Trophoblast cell (in vitro differentiated cells and primary cell): ENCODE results near the gene PC.

Source experiments
- DNase-seq, 2 donors: peaks; one replicate each; pipeline ENCODE4 v3.0.0-alpha.2; 2016
- H2AFZ ChIP-seq: 2 replicates; pipeline ENCODE4 v1.6.1; 2013; ENCODE audit warnings: low read length, moderate library complexity, mild to moderate bottlenecking; ENCODE audit not compliant: insufficient read depth, poor library complexity
- H2AK5ac ChIP-seq: 2 replicates; pipeline ENCODE4 v1.6.1; 2013; ENCODE audit warnings: mild to moderate bottlenecking, low read length
- H2BK120ac ChIP-seq: 2 replicates; pipeline ENCODE4 v1.6.1; 2013; ENCODE audit warnings: low read length, mild to moderate bottlenecking, moderate library complexity; ENCODE audit not compliant: insufficient read depth, poor library complexity
- H2BK12ac ChIP-seq: 2 replicates; pipeline ENCODE4 v1.6.1; 2013; ENCODE audit warnings: mild to moderate bottlenecking, low read length, moderate library complexity
- H2BK5ac ChIP-seq: 2 replicates; pipeline ENCODE4 v1.6.1; 2013; ENCODE audit warnings: low read length, low read depth, moderate library complexity, mild to moderate bottlenecking; ENCODE audit not compliant: poor library complexity
- H3K14ac ChIP-seq: 2 replicates; pipeline ENCODE4 v1.6.1; 2013; ENCODE audit warnings: mild to moderate bottlenecking, low read length
- H3K18ac ChIP-seq: 2 replicates; pipeline ENCODE4 v1.6.1; 2013; ENCODE audit warnings: mild to moderate bottlenecking, low read length
- H3K23ac ChIP-seq: 2 replicates; pipeline ENCODE4 v1.6.1; 2013; ENCODE audit warnings: low read length
- H3K27ac ChIP-seq: 2 replicates; pipeline ENCODE4 v1.5.1; 2013; ENCODE audit warnings: low read depth, mild to moderate bottlenecking, inconsistent platforms, low read length, moderate library complexity
- H3K27me3 ChIP-seq: 2 replicates; pipeline ENCODE4 v1.6.1; 2013; ENCODE audit warnings: inconsistent platforms, mild to moderate bottlenecking, low read length, moderate library complexity; ENCODE audit not compliant: insufficient read depth
- H3K36me3 ChIP-seq, 2 experiments: 1 replicate in 1 of 2; 2 replicates in 1 of 2; pipeline ENCODE4 v1.6.1; 2013; ENCODE audit warnings: low read length in 2 of 2, mild to moderate bottlenecking in 2 of 2, moderate library complexity in 1 of 2; ENCODE audit not compliant: insufficient read depth in 2 of 2, control insufficient read depth in 1 of 2
- H3K4ac ChIP-seq: 2 replicates; pipeline ENCODE4 v1.6.1; 2013; ENCODE audit warnings: low read depth, mild to moderate bottlenecking, low read length, moderate library complexity
- H3K4me1 ChIP-seq, 2 experiments: 1 replicate in 1 of 2; 2 replicates in 1 of 2; pipeline ENCODE4 v1.6.1; 2013; ENCODE audit warnings: low read length in 2 of 2, mild to moderate bottlenecking in 2 of 2, moderate library complexity in 1 of 2; ENCODE audit not compliant: insufficient read depth in 2 of 2, control insufficient read depth in 1 of 2
- H3K4me2 ChIP-seq: 2 replicates; pipeline ENCODE4 v1.6.1; 2013; ENCODE audit warnings: inconsistent platforms, mild to moderate bottlenecking, low read length, moderate library complexity
- H3K4me3 ChIP-seq: 2 replicates; pipeline ENCODE4 v1.5.1; 2013; ENCODE audit warnings: mild to moderate bottlenecking, low read depth, low read length, inconsistent platforms
- H3K79me1 ChIP-seq: one replicate; pipeline ENCODE4 v1.6.1; 2013; ENCODE audit warnings: low read length
- H3K79me2 ChIP-seq: 2 replicates; pipeline ENCODE4 v1.6.1; 2013; ENCODE audit warnings: low read length, mild to moderate bottlenecking; ENCODE audit not compliant: control insufficient read depth, insufficient read depth, poor library complexity
- H3K9ac ChIP-seq: 2 replicates; pipeline ENCODE4 v1.6.1; 2013; ENCODE audit warnings: mild to moderate bottlenecking, low read length
- H3K9me3 ChIP-seq: 2 replicates; pipeline ENCODE4 v1.6.1; 2013; ENCODE audit warnings: low read depth, mild to moderate bottlenecking, control low read depth, inconsistent platforms, low read length; ENCODE audit not compliant: insufficient read depth
- H4K12ac ChIP-seq: 2 replicates; pipeline ENCODE4 v1.6.1; 2013; ENCODE audit warnings: low read depth, mild to moderate bottlenecking, low read length, moderate library complexity
- H4K8ac ChIP-seq: 2 replicates; pipeline ENCODE4 v1.6.1; 2013; ENCODE audit warnings: low read depth, mild to moderate bottlenecking, low read length, moderate library complexity
- H4K91ac ChIP-seq: one replicate; pipeline ENCODE4 v1.6.1; 2013; ENCODE audit warnings: low read depth, mild to moderate bottlenecking, low read length, moderate library complexity
- WGBS: extraction: QIAGEN DNeasy Blood & Tissue Kit; methylation state at CpG from one replicate; pipeline ENCODE4 v1.1.7; 2013; ENCODE audit warnings: missing lambda C conversion rate; ENCODE audit not compliant: insufficient read length, insufficient coverage; ENCODE audit errors: extremely low coverage; 5-methylcytosine and 5-hydroxymethylcytosine counted together

Gene PC

DNA sequence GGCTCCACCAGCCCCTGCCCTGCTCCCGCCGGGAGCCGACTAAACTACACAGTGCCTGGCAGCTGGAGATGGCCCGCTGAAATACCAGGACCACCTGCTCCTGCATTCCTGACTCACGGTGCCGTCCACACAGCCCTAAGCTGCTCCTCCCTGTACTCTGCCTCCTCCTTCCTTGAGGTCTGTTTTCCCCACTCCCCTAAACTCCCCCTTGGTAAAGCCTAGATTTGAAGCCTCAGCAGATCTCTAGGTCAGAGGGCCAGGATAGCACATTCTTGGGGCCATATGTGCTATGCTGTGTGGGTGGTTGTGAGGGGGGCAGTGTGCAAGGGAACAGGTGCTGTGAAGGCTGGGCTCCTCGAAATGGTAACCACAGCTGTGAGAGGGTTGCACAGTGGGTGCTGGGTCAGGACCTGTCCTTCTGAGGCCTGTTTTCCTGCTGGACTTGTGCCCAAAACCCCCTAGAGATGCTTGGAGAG lies 91.6 kb downstream of the PC start:
- Histone ChIP-seq H3K4ac (no peak overlapping the region), H3K9me3 (no peaks in the 10 kb centered on the region), H3K23ac (no peak overlapping the region), H2AFZ (no peak overlapping the region), H3K27me3 (no peaks in the 10 kb centered on the region), H2AK5ac (no peak overlapping the region), H3K27ac (no peak overlapping the region), H4K91ac (no peak overlapping the region), H2BK12ac (no peak overlapping the region), H3K4me1 (peaks cover 0 to 4% of the 10 kb centered on the region in 2 experiments), H3K14ac (no peak overlapping the region), H4K8ac (no peak overlapping the region), H3K18ac (no peak overlapping the region), H3K9ac (no peak overlapping the region), H3K79me2 (no peaks in the 10 kb centered on the region), H2BK120ac (no peak overlapping the region), H3K4me3 (no peak overlapping the region), H3K79me1 (no peaks in the 10 kb centered on the region), H3K36me3 (peaks cover 0 to 2% of the 10 kb centered on the region in 2 experiments), H2BK5ac (no peak overlapping the region), H4K12ac (no peak overlapping the region), H3K4me2 (no peak overlapping the region)
- DNase-seq = no peak
- no CpG with 5 or more reads among the region's 7 CpGs for WGBS

DNA sequence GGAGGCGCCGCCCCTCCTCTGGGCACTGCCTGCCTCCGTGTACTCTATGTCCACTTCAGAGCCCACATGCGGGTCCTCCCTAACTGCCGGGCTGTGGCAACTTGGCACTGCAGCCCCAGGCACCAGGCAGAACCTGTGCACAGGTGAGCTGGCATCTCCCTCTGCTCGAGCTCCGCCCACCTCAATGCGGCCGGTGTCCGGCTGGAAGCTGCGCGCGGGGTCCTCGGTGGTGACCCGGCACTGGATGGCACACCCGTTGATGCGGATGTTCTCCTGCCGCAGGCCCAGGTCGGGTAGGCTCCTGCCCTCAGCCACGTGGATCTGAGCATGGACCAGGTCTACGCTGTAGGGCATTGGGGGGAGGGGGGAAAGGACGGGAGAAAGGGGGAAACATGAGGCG lies 92.2 kb downstream of the PC start:
- no peak for DNase-seq
- Histone ChIP-seq H3K27ac (no peak overlapping the region), H3K79me2 (no peaks in the 10 kb centered on the region), H4K8ac (no peak overlapping the region), H4K12ac (no peak overlapping the region), H4K91ac (no peak overlapping the region), H2AK5ac (no peak overlapping the region), H3K4me2 (no peak overlapping the region), H2BK5ac (no peak overlapping the region), H3K9ac (no peak overlapping the region), H3K79me1 (no peaks in the 10 kb centered on the region), H3K4me1 (peaks cover 0 to 4% of the 10 kb centered on the region in 2 experiments), H3K23ac (no peak overlapping the region), H3K27me3 (no peaks in the 10 kb centered on the region), H2BK120ac (no peak overlapping the region), H2AFZ (no peak overlapping the region), H3K14ac (no peak overlapping the region), H2BK12ac (no peak overlapping the region), H3K4me3 (no peak overlapping the region), H3K9me3 (no peaks in the 10 kb centered on the region), H3K18ac (no peak overlapping the region), H3K4ac (no peak overlapping the region), H3K36me3 (peaks cover 0 to 4% of the 10 kb centered on the region in 2 experiments)
- no CpG with 5 or more reads among the region's 23 CpGs for WGBS

DNA sequence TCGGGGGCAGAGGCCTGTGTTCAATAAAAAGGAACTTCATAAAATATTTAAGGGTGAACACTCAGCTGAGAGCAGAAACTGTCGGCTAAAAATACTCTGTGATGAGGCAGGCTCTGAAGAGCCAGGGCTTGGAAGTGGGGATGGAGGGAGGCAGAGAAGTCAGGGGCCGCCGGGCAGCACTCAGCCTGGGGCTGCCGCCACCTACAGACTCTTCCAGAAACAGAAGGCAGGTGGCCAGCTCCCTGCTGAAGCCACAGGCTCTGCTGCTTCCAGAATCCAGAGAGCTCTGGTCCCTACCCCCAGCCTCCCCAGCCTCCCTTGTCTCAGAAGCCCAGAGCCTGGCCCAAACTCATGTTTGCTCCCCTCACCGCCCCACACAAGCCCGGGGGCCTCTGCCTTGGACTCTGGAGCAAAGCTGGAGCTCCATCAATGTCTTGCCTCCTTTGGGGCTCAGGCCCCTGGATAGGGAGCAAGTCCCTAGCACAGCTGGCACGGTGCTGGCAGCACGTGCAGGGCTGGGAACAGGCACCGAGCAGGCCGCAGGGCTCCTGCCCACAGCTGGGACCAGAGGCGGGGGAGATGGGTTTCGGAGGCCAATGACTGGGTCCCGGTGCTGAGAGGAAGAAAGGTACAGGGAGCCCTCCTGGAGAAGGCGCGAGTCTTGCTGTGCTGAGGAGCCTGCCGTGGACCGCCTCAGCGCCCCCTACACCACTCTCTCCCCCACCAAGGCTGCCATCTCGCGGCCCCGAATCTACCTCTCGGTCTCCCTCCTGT lies 93.1 kb downstream of the PC start:
- no peak overlapping the region for H3K9ac ChIP-seq
- H3K4ac ChIP-seq = no peak overlapping the region
- H3K27ac ChIP-seq = no peak overlapping the region
- H3K4me1 ChIP-seq = peaks cover 0 to 4% of the 10 kb centered on the region in 2 experiments
- no peak for DNase-seq
- no peak overlapping the region for H3K4me3 ChIP-seq
- no peak overlapping the region for H2AFZ ChIP-seq
- no peak overlapping the region for H3K23ac ChIP-seq
- H2BK5ac ChIP-seq = no peak overlapping the region
- H3K79me2 ChIP-seq = no peaks in the 10 kb centered on the region
- H3K14ac ChIP-seq = no peak overlapping the region
- no peak overlapping the region for H2BK12ac ChIP-seq
- H3K36me3 ChIP-seq = peaks cover 0 to 4% of the 10 kb centered on the region in 2 experiments
- H2BK120ac ChIP-seq = no peak overlapping the region
- no peak overlapping the region for H4K12ac ChIP-seq
- H3K9me3 ChIP-seq = no peaks in the 10 kb centered on the region
- WGBS = no CpG with 5 or more reads among the region's 23 CpGs
- no peaks in the 10 kb centered on the region for H3K27me3 ChIP-seq
- H4K8ac ChIP-seq = no peak overlapping the region
- H4K91ac ChIP-seq = no peak overlapping the region
- no peaks in the 10 kb centered on the region for H3K79me1 ChIP-seq
- no peak overlapping the region for H3K4me2 ChIP-seq
- no peak overlapping the region for H3K18ac ChIP-seq
- H2AK5ac ChIP-seq = no peak overlapping the region

DNA sequence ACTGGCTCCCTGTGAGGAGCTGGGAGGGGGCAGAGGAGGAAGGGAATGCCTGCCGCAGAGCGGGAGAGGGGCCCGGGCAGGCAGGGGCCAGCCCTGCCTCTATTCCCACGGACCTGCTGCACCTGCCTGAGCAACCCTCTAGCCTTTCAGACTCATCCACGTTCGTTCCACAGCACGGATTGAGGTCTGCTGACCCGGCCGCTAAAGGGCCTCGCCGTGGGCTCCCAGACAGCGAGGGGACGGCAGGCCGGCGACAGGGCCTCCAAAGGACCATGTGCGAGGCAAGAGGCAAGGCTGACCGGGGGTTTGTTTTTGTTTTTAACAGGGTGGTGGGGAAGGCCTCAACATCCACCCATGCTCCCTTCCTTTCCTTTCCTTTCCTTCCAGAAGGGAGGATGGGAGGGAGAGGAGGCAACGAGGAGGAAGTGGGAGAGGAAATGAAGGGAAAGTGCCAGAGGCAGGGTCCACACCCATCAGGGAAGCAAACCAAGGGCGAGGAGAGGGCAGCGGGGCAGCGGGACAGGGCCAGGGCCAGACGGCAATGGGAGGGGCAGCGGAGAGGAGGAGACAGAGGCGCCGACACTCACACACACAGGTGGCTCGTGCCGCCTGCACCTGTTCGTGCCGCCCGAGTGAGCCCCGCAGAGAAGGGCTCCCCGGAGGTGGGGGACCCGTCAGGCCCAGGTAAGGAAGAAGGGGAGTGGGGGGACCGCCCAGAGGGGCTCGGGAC lies 93.8 kb downstream of the PC start:
- Histone ChIP-seq H3K4me1 (peaks cover 0 to 4% of the 10 kb centered on the region in 2 experiments), H3K4me3 (no peak overlapping the region), H3K14ac (no peak overlapping the region), H2AK5ac (no peak overlapping the region), H3K4ac (no peak overlapping the region), H2BK120ac (no peak overlapping the region), H3K18ac (no peak overlapping the region), H2AFZ (no peak overlapping the region), H3K4me2 (no peak overlapping the region), H3K79me2 (no peaks in the 10 kb centered on the region), H2BK12ac (no peak overlapping the region), H4K8ac (no peak overlapping the region), H3K9me3 (no peaks in the 10 kb centered on the region), H3K9ac (no peak overlapping the region), H4K12ac (no peak overlapping the region), H3K27me3 (no peaks in the 10 kb centered on the region), H2BK5ac (no peak overlapping the region), H4K91ac (no peak overlapping the region), H3K23ac (no peak overlapping the region), H3K27ac (no peak overlapping the region), H3K79me1 (no peaks in the 10 kb centered on the region), H3K36me3 (peaks cover under 1 to 4% of the 10 kb centered on the region in 2 experiments)
- no CpG with 5 or more reads among the region's 35 CpGs for WGBS
- no peak for DNase-seq
